Dendritic cell treated with granulocyte-macrophage colony-stimulating factor and Interleukin-4, amounts not matched to agents 40 ng/mL and 50 ng/mL, for 4 days (primary cell): ENCODE results near the gene SMCR8.
A peak's percentile ranks its signal among the peaks of the same experiment; 100 is the strongest.

Experiments
- H3K27ac Mint-ChIP-seq: one replicate; pipeline ENCODE4 v1.8.0; 2022; ENCODE audit warnings: mild to moderate bottlenecking, mixed read lengths
- H3K27me3 Mint-ChIP-seq: one replicate; pipeline ENCODE4 v1.8.0; 2022; ENCODE audit warnings: mild to moderate bottlenecking, mixed read lengths
- H3K36me3 Mint-ChIP-seq: one replicate; pipeline ENCODE4 v1.8.0; 2022; ENCODE audit warnings: low read depth, mixed read lengths
- H3K4me1 Mint-ChIP-seq: one replicate; pipeline ENCODE4 v1.8.0; 2022; ENCODE audit warnings: low read depth, mixed read lengths
- H3K4me3 Mint-ChIP-seq: one replicate; pipeline ENCODE4 v1.8.0; 2022; ENCODE audit warnings: mild to moderate bottlenecking, moderate library complexity, mixed read lengths
- H3K9me3 Mint-ChIP-seq: one replicate; pipeline ENCODE4 v1.8.0; 2022; ENCODE audit warnings: mixed read lengths
- intact Hi-C: fragments of 100-400 bp; cut with micrococcal nuclease; formaldehyde crosslinking; loops from one replicate; pipeline ENCODE4 v1.15.0; 2022

SMCR8 gene, protein sequence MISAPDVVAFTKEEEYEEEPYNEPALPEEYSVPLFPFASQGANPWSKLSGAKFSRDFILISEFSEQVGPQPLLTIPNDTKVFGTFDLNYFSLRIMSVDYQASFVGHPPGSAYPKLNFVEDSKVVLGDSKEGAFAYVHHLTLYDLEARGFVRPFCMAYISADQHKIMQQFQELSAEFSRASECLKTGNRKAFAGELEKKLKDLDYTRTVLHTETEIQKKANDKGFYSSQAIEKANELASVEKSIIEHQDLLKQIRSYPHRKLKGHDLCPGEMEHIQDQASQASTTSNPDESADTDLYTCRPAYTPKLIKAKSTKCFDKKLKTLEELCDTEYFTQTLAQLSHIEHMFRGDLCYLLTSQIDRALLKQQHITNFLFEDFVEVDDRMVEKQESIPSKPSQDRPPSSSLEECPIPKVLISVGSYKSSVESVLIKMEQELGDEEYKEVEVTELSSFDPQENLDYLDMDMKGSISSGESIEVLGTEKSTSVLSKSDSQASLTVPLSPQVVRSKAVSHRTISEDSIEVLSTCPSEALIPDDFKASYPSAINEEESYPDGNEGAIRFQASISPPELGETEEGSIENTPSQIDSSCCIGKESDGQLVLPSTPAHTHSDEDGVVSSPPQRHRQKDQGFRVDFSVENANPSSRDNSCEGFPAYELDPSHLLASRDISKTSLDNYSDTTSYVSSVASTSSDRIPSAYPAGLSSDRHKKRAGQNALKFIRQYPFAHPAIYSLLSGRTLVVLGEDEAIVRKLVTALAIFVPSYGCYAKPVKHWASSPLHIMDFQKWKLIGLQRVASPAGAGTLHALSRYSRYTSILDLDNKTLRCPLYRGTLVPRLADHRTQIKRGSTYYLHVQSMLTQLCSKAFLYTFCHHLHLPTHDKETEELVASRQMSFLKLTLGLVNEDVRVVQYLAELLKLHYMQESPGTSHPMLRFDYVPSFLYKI

DNA sequence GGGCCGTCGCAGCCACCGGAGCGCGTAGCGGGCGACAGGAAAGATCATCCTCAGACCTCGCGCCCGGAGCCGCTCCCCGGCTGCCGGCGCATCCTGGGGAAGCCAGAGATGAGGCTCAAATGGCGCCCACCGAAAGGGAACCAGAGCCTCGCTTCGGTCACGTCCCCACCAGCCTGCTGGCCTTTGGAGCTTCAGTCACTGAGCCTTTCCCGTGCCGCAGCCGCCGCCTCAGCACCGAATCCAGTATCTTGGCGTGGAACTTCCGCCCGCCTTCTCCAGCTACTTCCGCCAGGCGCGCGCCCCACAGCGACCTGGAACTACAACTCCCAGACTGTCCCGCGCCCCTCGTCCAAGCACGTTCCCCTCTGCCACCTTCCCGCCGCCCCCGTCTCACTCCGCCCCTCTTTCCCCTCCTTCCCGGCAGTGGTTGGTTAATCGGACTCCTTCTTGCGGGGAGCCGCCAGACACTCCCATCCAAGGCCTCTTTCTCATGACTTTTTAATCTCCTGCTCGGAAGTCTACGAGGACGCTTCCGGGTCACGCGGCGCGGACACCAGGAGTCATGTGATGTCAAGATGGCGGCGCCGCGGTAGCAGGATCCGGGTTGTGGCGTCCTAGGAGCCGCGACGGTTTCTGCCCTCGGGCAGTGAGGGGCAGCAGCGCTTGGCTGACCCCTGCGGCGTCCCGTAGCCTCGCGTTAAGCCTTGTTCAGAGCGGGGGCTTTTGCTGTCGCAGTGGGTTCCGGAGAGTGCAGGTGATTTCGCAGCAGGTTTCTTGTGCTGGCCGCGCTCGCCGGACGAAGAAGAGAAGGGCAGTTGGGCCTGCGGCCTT is at the start of gene SMCR8, which contains the start of gene TOP3A:
SMCR8 (plus strand) TSS at position 563 of the 831 bp plus-strand sequence. CDS start 497 bp downstream, outside the sequence.
TOP3A (minus strand) TSS at position 264 of the 831 bp plus-strand sequence; CDS start at position 48, 216 bp downstream.
- Mint-ChIP-seq H3K4me1 (peaks cover 81% of the 10 kb centered on the region), H3K4me3 (peak within 1 kb of the TSS; percentile 89), H3K27ac (peak within 1 kb of the TSS; percentile 100), H3K36me3 (peaks cover 96% of the 10 kb centered on the region), H3K9me3 (peaks cover 6% of the 10 kb centered on the region), H3K27me3 (no peaks in the 10 kb centered on the region)
- intact Hi-C loops = loop anchor here (1.0 kb wide), 3 partner anchors 10 to 57 kb away; partner anchors contain the start of genes FLII and SHMT1

DNA sequence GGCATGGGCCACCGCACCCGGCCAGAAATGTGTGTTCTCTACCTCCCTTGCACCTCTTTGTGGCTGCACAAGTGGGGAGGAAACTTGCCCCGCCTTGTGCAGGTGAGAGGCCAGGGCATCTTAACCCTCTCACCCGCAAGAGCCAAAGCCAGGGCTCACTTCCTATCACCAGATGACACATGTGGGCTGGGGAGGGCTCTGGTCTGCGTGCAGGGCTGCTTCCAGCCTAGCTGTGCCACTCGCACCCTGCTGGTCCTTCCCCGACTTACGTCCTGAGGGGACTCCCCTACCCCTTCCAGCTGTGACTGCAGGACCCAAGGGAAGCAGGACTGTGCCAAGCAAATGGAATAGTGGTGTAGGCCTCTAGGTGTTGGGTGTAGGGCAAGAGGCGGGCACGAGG is 47.7 kb upstream of the SMCR8 start:
- peaks cover 11% of the 10 kb centered on the region for H3K4me1 Mint-ChIP-seq
- no peaks in the 10 kb centered on the region for H3K9me3 Mint-ChIP-seq
- no peaks in the 10 kb centered on the region for H3K27me3 Mint-ChIP-seq
- peaks cover 55% of the 10 kb centered on the region for H3K36me3 Mint-ChIP-seq
- intact Hi-C loops = no loop called here
- H3K27ac Mint-ChIP-seq = no peak overlapping the region
- H3K4me3 Mint-ChIP-seq = no peak overlapping the region

DNA sequence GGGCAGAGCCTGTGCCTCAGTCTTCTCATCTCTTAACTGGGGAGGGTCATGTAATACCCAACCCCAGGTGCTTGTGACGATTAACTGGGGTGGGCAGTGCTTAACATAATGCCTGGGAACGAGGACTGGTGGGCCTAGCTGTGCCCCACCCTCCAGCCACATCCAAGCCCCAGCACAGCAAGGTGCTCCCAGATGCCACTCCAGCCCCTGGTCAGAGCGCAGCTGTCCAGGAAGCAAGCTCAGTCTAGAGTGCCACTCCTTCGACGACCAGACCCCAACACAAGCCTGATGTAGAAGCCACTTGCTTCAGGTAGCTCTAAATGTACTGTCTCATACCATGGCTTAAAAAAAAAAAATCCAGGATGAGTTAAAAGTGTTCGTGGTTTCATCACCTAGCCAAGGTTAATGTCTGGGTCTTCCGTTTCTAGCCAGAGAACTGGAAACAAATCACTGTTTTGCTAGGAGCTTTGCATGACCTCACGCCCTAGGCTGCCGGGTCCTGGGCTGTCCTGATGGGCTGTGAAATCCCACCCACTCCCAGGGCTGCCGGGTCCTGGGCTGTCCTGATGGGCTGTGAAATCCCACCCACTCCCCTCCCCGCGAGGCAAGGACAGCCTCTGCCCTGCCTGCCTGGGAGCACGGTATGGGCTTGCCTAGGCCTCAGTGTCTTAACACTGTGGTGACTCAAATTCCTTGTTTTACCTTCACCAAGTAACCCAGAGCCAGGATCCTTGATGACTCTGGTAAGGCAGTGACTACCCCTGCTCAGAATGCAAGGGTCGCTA is 47.0 kb upstream of the SMCR8 start:
- Mint-ChIP-seq H3K4me3 (no peak overlapping the region), H3K27ac (no peak overlapping the region), H3K4me1 (peaks cover 3% of the 10 kb centered on the region), H3K27me3 (no peaks in the 10 kb centered on the region), H3K9me3 (no peaks in the 10 kb centered on the region), H3K36me3 (peaks cover 57% of the 10 kb centered on the region)
- intact Hi-C loops = no loop called here

DNA sequence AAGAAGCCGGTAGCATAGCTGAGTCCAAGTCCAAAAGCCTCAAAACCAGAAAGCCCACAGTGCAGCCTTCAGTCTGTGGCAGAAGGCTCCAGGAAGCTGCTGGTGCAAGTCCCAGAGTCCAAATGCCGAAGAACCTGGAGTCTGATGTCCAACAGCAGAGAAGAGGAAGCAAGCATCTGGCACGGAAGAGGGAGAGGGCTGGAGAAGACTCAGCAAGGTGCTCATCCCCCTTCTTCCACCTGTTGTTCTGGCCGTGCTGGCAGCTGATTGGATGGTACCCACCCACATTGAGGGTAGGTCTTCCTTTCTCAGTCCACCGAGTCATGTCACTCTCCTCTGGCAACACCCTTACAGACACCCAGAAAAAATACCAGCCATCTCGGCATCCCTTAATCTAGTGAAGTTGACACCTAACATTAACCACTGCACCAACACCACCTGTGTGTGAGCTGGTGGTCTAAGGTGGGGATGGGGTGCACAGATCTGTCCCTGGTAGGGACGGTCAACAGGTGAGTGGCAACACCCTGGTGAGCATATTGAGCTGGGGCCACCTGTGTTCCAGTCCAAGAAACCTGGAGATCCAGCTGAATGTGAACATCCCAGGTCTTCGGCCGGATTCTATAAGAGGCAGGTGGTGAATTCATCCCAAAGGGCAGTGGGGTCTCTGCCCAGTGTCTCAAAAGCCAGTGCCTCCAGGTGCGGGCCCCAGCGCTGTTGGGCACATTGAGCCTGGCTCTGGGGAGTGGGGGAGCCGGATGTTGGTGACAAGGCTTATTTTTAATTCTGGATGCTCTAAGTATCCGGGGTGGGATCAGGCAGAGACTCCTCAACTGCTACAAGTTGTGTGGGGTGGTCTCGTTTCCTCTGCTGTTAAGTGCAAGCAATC is 44.8 kb upstream of the SMCR8 start:
- Mint-ChIP-seq H3K27ac (no peak overlapping the region), H3K4me3 (no peak overlapping the region), H3K9me3 (no peaks in the 10 kb centered on the region), H3K4me1 (no peaks in the 10 kb centered on the region), H3K27me3 (no peaks in the 10 kb centered on the region), H3K36me3 (peaks cover 56% of the 10 kb centered on the region)
- intact Hi-C loops = no loop called here

DNA sequence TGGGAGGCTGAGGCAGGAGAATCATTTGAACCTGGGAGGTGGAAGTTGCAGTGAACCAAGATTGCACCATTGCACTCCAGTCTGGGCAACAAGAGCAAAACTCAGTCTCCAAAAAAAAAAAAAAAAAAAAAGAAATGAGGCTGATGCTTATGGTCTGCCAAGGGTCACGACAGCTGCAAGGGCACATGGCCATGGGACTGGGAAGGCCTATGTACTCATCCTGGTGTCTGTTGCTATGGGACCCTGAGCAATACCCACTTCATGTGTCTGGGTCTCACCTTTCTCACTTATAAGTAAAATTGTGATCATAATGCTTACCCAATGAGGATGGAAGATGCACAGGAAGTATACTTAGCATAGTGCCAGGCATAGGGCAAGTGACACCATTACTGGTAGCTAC is 38.0 kb upstream of the SMCR8 start:
- no peaks in the 10 kb centered on the region for H3K4me1 Mint-ChIP-seq
- intact Hi-C loops = no loop called here
- H3K27me3 Mint-ChIP-seq = no peaks in the 10 kb centered on the region
- peaks cover 98% of the 10 kb centered on the region for H3K36me3 Mint-ChIP-seq
- no peaks in the 10 kb centered on the region for H3K9me3 Mint-ChIP-seq
- no peak overlapping the region for H3K27ac Mint-ChIP-seq
- no peak overlapping the region for H3K4me3 Mint-ChIP-seq

DNA sequence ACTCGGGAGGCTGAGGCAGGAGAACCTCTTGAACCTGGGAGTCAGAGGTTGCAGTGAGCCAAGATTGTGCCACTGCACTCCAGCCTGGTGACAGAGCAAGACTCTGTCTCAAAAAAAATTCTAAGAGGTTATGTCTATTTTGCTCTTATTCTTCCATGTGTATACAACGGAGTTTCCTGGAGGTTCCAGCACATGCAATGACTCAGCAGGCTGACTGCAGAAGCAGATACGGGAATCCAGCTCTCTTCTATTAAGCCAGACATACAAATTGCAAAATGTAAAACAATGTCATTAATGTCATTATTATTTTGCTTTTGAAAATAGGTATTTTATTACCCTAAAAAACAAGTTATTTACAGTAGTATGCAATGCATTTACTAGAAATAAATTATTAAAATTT is 36.2 kb upstream of the SMCR8 start:
- H3K4me3 Mint-ChIP-seq = no peak overlapping the region

DNA sequence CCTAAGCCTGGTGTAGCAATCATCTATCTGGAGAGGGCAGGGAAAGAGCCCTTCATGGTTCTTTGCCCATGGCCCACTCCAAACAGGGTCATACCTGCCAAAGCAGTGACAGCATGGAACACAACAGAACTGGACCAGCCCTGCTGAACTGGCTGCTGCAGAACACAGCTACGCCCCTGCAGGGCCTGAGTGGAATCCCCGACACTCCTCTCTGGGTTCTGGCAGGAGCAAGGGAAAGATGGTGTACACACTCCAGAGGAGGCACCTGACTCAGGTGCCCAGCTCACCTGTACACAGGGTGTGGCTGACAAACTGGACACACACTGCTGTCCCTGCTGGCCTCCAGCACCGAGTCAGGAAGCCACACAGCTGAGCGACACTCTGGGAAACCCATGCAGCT is 34.8 kb upstream of the SMCR8 start:
- no peaks in the 10 kb centered on the region for H3K4me1 Mint-ChIP-seq
- intact Hi-C loops = no loop called here
- H3K27me3 Mint-ChIP-seq = no peaks in the 10 kb centered on the region
- peaks cover 100% of the 10 kb centered on the region for H3K36me3 Mint-ChIP-seq
- H3K9me3 Mint-ChIP-seq = no peaks in the 10 kb centered on the region
- no peak overlapping the region for H3K27ac Mint-ChIP-seq
- H3K4me3 Mint-ChIP-seq = no peak overlapping the region

More for the DNA sequence above, 36.2 kb upstream of the SMCR8 start:
- no peak overlapping the region for H3K27ac Mint-ChIP-seq
- no peaks in the 10 kb centered on the region for H3K27me3 Mint-ChIP-seq
- intact Hi-C loops = no loop called here
- no peaks in the 10 kb centered on the region for H3K9me3 Mint-ChIP-seq
- H3K4me1 Mint-ChIP-seq = no peaks in the 10 kb centered on the region
- H3K36me3 Mint-ChIP-seq = peaks cover 98% of the 10 kb centered on the region

DNA sequence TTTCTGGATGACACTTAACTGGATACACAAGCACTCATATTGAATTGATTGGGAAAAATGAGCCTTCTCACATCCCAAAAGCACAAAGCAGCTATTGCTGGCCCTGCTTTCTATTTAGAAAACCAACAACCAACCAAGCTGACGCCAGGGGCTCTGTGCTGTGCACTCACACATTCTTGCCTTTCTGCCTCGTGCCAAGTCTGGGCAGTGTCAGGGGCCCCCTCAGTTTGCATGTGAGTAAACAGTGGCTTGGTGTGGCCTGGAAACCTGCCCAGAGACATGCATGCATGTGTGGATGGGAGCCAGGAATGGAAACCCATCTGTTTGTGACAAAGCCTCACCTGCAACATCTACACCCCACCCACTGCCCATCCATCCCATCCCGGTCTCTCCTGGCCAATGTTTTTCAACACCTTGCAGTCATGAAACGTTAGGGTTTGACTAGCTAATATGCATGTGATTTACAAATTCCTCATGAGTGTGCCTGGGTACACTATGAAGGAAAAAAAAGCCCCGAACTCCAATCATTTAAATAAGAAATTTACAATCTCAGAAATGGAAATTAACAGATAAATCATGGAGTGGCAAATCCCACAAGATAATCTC is 34.2 kb upstream of the SMCR8 start:
- H3K27me3 Mint-ChIP-seq = no peaks in the 10 kb centered on the region
- peaks cover 100% of the 10 kb centered on the region for H3K36me3 Mint-ChIP-seq
- no peak overlapping the region for H3K4me3 Mint-ChIP-seq

DNA sequence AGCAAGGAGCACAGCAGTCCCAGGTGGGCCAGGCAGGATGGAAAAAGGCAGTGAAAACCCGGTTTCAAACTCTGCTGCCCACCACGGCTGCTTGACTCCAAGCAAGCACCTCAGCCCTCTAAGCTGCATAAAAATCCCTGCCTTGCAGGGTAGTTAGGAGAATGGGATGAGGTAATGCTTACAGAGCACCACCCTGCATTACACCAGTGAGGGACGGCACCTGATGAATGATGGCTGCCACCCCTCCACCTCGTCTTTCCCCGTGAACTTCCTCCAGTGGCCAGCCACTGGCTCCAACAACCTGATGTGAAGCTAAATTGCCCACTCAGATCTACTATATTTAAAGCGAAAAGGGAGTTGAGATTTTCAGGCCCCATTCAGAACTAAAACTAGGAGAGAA is 33.3 kb upstream of the SMCR8 start:
- no peak overlapping the region for H3K27ac Mint-ChIP-seq
- no peaks in the 10 kb centered on the region for H3K9me3 Mint-ChIP-seq
- H3K4me3 Mint-ChIP-seq = no peak overlapping the region
- intact Hi-C loops = no loop called here
- H3K36me3 Mint-ChIP-seq = peaks cover 100% of the 10 kb centered on the region
- H3K4me1 Mint-ChIP-seq = no peaks in the 10 kb centered on the region
- no peaks in the 10 kb centered on the region for H3K27me3 Mint-ChIP-seq

More for the DNA sequence above, 34.2 kb upstream of the SMCR8 start:
- intact Hi-C loops = no loop called here
- no peaks in the 10 kb centered on the region for H3K4me1 Mint-ChIP-seq
- H3K27ac Mint-ChIP-seq = no peak overlapping the region
- no peaks in the 10 kb centered on the region for H3K9me3 Mint-ChIP-seq

DNA sequence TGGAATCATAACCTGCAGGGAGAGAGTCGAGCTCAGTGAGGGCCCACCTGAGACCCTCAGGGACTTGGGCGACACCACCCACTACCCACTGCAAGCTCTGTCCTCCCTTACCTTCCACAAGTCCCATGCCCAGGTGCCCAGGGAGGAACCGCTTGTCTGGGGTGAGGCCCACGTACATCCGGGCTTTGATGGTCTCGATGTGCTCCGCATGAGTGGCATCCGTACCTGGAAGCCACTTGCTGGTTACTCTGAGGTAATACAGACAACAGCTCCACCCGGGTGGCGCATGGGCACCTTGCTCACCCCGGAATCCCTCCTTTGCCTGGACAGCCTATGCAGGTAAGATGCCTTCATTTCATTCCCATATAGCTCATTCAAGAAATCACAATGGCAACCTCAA is 29.8 kb upstream of the SMCR8 start:
- intact Hi-C loops = no loop called here
- H3K4me1 Mint-ChIP-seq = no peaks in the 10 kb centered on the region
- H3K27me3 Mint-ChIP-seq = no peaks in the 10 kb centered on the region
- H3K9me3 Mint-ChIP-seq = no peaks in the 10 kb centered on the region
- no peak overlapping the region for H3K4me3 Mint-ChIP-seq
- H3K36me3 Mint-ChIP-seq = peaks cover 100% of the 10 kb centered on the region
- H3K27ac Mint-ChIP-seq = no peak overlapping the region

DNA sequence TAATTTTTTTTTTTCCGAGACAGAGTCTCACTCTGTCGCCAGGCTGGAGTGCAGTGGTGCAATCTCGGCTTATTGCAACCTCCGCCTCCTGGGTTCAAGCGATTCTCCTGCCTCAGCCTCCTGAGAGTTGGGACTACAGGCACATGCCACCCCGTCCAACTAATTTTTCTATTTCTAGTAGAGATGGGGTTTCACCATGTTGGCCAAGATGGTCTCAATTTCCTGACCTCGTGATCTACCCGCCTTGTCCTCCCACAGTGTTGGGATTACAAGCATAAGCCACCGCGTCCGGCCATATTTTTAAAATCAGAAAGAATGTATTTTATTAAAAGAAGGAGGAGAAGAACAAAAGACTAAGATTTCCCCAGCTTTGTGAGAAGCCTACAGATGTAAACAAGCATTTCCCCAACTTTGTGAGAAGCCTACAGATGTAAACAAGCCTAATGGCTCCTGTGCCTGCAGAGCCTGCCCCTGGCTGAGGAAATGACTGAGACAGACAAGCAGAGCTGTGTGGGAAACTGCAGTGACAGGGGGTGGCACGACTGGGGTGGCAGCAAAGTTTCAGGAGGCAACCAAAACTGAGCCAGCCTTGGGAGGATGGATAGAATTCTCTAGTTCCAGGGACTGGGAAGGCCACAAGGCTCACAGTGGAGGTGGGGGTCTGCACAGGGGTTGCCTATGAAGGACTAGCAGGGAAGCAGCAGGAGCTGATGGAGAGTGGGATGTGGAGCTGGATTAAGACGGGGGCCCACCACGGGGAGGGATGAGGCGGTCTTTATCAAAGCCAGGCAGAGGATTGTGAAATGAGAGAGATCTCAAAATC is 23.2 kb upstream of the SMCR8 start:
- Mint-ChIP-seq H3K36me3 (peaks cover 96% of the 10 kb centered on the region), H3K9me3 (no peaks in the 10 kb centered on the region), H3K4me3 (no peak overlapping the region), H3K4me1 (peaks cover 5% of the 10 kb centered on the region), H3K27me3 (no peaks in the 10 kb centered on the region), H3K27ac (no peak overlapping the region)
- intact Hi-C loops = no loop called here
